ENCODE results near the gene KCNQ2. TPM values are rescaled to one million over a fixed set of nuclear protein-coding genes. Genes with fewer than 3 reads are reported as not detected.

The KCNQ2 gene
- total and polyA plus RNA-seq, 12 donors: 0.69 to 81.6 (median 10.3) TPM; not detected in 3

- WGBS, 4 donors: 68 to 85% (median 80%) methylated on average over 3 to 4 of the region's 4 CpGs
- Histone ChIP-seq H3K36me3 (replicated peaks in 1 of 2) (peaks cover 0 to 5% of the 10 kb centered on the region in 2 donors), H3K27me3 (no peaks in the 10 kb centered on the region)
Measured at GRCh38 chr20:63491078-63491477, 18.6 kb upstream of the KCNQ2 start.

DNA sequence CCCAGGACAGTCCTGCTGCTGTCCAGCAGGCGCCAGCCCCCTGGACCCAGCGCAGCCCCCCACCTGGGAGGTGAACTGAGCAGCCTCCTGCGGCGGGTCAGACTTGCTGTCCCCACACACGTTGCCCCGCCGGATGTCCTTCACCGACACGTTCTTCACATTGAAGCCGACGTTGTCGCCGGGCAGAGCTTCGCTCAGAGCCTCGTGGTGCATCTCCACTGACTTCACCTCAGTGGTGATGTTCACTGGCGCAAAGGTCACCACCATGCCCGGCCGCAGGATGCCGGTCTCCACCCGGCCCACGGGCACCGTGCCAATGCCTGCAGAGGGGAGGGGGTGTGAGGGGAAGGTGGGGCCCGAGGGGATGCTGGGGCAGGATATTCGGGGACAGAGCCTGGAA is 18.0 kb upstream of the KCNQ2 start:
- WGBS, 4 donors: 80 to 89% (median 84%) methylated on average over 20 to 24 of the region's 24 CpGs
- DNase-seq: no peak

More at GRCh38 chr20:63491078-63491477, 18.6 kb upstream of the KCNQ2 start:
- DNase-seq: no peak
- no peak for TF ChIP-seq POLR2A (IDR thresholded peaks at IDR 0.05)
- H3K27ac ChIP-seq: no peak overlapping the region
- no peak overlapping the region for H3K4me3 ChIP-seq
- H3K9me3 ChIP-seq (replicated peaks in 1 of 3): no peaks in the 10 kb centered on the region
- no peaks in the 10 kb centered on the region for H3K4me1 ChIP-seq (replicated peaks in 1 of 2)
- intact Hi-C loops (cut with DNase I): no loop called here

GRCh38 chr20:63488315-63489251 is 16.1 kb upstream of the KCNQ2 start:
- H3K27ac ChIP-seq: no peak overlapping the region
- no peak overlapping the region for H3K4me3 ChIP-seq
- H3K36me3 ChIP-seq (replicated peaks in 1 of 2): peaks cover 0 to 5% of the 10 kb centered on the region in 2 donors
- 35 to 80% (median 56%) methylated on average over 15 to 83 of the region's 83 CpGs for WGBS, 4 donors
- H3K27me3 ChIP-seq: peaks cover 6% of the 10 kb centered on the region
- intact Hi-C loops (cut with DNase I): no loop called here
- no peak for DNase-seq
- H3K4me1 ChIP-seq (replicated peaks in 1 of 2): no peaks in the 10 kb centered on the region
- no peak for TF ChIP-seq POLR2A (IDR thresholded peaks at IDR 0.05)
- TF ChIP-seq, protein P1, sequence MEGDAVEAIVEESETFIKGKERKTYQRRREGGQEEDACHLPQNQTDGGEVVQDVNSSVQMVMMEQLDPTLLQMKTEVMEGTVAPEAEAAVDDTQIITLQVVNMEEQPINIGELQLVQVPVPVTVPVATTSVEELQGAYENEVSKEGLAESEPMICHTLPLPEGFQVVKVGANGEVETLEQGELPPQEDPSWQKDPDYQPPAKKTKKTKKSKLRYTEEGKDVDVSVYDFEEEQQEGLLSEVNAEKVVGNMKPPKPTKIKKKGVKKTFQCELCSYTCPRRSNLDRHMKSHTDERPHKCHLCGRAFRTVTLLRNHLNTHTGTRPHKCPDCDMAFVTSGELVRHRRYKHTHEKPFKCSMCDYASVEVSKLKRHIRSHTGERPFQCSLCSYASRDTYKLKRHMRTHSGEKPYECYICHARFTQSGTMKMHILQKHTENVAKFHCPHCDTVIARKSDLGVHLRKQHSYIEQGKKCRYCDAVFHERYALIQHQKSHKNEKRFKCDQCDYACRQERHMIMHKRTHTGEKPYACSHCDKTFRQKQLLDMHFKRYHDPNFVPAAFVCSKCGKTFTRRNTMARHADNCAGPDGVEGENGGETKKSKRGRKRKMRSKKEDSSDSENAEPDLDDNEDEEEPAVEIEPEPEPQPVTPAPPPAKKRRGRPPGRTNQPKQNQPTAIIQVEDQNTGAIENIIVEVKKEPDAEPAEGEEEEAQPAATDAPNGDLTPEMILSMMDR (IDR thresholded peaks at IDR 0.05): no peak
- no peaks in the 10 kb centered on the region for H3K9me3 ChIP-seq (replicated peaks in 1 of 3)

More for the DNA sequence above, 18.0 kb upstream of the KCNQ2 start:
- intact Hi-C loops (cut with DNase I): no loop called here
- no peak overlapping the region for H3K27ac ChIP-seq
- no peaks in the 10 kb centered on the region for H3K9me3 ChIP-seq (replicated peaks in 1 of 3)
- TF ChIP-seq, protein P1 (IDR thresholded peaks at IDR 0.05): no peak
- TF ChIP-seq POLR2A (IDR thresholded peaks at IDR 0.05): no peak
- peaks cover 0 to 5% of the 10 kb centered on the region in 2 donors for H3K36me3 ChIP-seq (replicated peaks in 1 of 2)
- no peaks in the 10 kb centered on the region for H3K4me1 ChIP-seq (replicated peaks in 1 of 2)
- peaks cover 2% of the 10 kb centered on the region for H3K27me3 ChIP-seq
- no peak overlapping the region for H3K4me3 ChIP-seq

DNA sequence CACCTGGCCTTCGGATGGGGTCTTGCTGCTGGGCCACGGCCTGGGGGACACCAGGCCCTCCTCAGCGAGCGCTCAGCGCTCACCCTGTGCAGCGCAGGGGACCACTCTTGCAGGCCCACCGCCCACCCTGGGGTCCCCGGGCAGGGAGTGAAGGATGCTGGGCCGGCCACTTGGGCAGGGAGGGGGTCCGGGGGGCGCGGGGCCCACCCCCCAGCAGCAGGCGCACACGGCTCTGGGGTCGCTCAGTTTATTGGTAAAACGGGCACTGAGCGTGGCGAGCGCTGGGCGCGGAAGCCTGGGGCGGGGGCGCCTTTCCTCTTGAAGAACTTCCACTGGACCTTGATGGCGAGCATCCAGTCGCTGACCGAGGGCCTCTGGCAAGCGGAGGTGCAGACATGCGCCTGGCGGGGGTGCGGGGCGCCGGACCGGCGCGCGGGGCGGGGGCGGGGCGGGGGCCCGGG is 15.4 kb upstream of the KCNQ2 start:
- H3K4me1 ChIP-seq (replicated peaks in 1 of 2): no peaks in the 10 kb centered on the region
- H3K27me3 ChIP-seq: peaks cover 6% of the 10 kb centered on the region
- H3K36me3 ChIP-seq (replicated peaks in 1 of 2): peaks cover 0 to 5% of the 10 kb centered on the region in 2 donors
- TF ChIP-seq, protein P1 (IDR thresholded peaks at IDR 0.05): no peak
- no peak for TF ChIP-seq POLR2A (IDR thresholded peaks at IDR 0.05)
- no peak overlapping the region for H3K4me3 ChIP-seq
- no peak for DNase-seq
- H3K9me3 ChIP-seq (replicated peaks in 1 of 3): no peaks in the 10 kb centered on the region
- no peak overlapping the region for H3K27ac ChIP-seq
- intact Hi-C loops (cut with DNase I): no loop called here
- WGBS, 4 donors: 46 to 60% (median 47%) methylated on average over 1 to 38 of the region's 40 CpGs; no CpG with 5 or more reads in 1 of the 4 donors

Measured in adrenal gland (tissue), 12 donors.